DND-41 (cell line): Measurements from ENCODE around the gene CDK5.

Source experiments
- ATAC-seq: fragments of 200-7000 bp; cut with Tn5 transposase; 3 replicates; pipeline ENCODE4 v1.9.1; 2021; ENCODE audit warnings: low read depth; ENCODE audit not compliant: insufficient read depth
- DNase-seq: peaks from one replicate; pipeline ENCODE4 v3.0.0-alpha.2; 2020
- H2AFZ ChIP-seq: 2 replicates; pipeline ENCODE4 v1.6.0; 2012; ENCODE audit warnings: low read depth, low read length
- H3K27ac ChIP-seq: 2 replicates; pipeline ENCODE4 v1.5.1; 2012; ENCODE audit warnings: low read length, inconsistent platforms
- H3K27me3 ChIP-seq: fragments of 200-600 bp; sonication (generic); 2 replicates; pipeline ENCODE4 v1.6.0; 2012; ENCODE audit warnings: low read length, mild to moderate bottlenecking, inconsistent platforms; ENCODE audit not compliant: insufficient read depth, poor library complexity
- H3K36me3 ChIP-seq: 2 replicates; pipeline ENCODE4 v1.5.1; 2012; ENCODE audit warnings: low read length, inconsistent platforms; ENCODE audit not compliant: insufficient read depth
- H3K4me1 ChIP-seq: 2 replicates; pipeline ENCODE4 v1.5.1; 2012; ENCODE audit warnings: mild to moderate bottlenecking, low read length; ENCODE audit not compliant: insufficient read depth
- H3K4me2 ChIP-seq: 2 replicates; pipeline ENCODE4 v1.6.0; 2012; ENCODE audit warnings: mild to moderate bottlenecking, moderate library complexity, low read length, inconsistent platforms; ENCODE audit not compliant: insufficient read depth
- H3K4me3 ChIP-seq, 2 experiments: fragments of 200-600 bp in 1 of 2; shearing (Covaris generic) in 1 of 2; 2 replicates each; pipeline ENCODE4 v1.5.1; 2012 to 2016; ENCODE audit warnings: inconsistent platforms in 2 of 2, low read length in 2 of 2, mild to moderate bottlenecking in 2 of 2, low read depth in 1 of 2, moderate library complexity in 1 of 2
- H3K79me2 ChIP-seq: 2 replicates; pipeline ENCODE4 v1.6.0; 2012; ENCODE audit warnings: low read length, inconsistent platforms; ENCODE audit not compliant: insufficient read depth
- H3K9ac ChIP-seq: 2 replicates; pipeline ENCODE4 v1.6.0; 2012; ENCODE audit warnings: low read depth, mild to moderate bottlenecking, inconsistent platforms, low read length, moderate library complexity
- H3K9me3 ChIP-seq: 2 replicates; pipeline ENCODE4 v1.5.1; 2012; ENCODE audit warnings: low read length, moderate library complexity, mild to moderate bottlenecking, inconsistent platforms; ENCODE audit not compliant: insufficient read depth, severe bottlenecking
- H4K20me1 ChIP-seq: 2 replicates; pipeline ENCODE4 v1.6.0; 2012; ENCODE audit warnings: low read length; ENCODE audit not compliant: insufficient read depth
- EZH2 ChIP-seq: IDR thresholded peaks from 3 replicates; pipeline ENCODE4 v1.6.1; 2012; ENCODE audit warnings: borderline replicate concordance, low read depth, mild to moderate bottlenecking, moderate library complexity, low read length, inconsistent platforms; ENCODE audit not compliant: severe bottlenecking
- TF ChIP-seq, protein P1 (sequence below): IDR thresholded peaks from 2 replicates; pipeline ENCODE4 v1.5.1; 2012; ENCODE audit warnings: borderline replicate concordance, low read length, moderate library complexity, mild to moderate bottlenecking; ENCODE audit not compliant: poor library complexity, severe bottlenecking; ENCODE audit errors: extremely low read depth

Gene CDK5

DNA sequence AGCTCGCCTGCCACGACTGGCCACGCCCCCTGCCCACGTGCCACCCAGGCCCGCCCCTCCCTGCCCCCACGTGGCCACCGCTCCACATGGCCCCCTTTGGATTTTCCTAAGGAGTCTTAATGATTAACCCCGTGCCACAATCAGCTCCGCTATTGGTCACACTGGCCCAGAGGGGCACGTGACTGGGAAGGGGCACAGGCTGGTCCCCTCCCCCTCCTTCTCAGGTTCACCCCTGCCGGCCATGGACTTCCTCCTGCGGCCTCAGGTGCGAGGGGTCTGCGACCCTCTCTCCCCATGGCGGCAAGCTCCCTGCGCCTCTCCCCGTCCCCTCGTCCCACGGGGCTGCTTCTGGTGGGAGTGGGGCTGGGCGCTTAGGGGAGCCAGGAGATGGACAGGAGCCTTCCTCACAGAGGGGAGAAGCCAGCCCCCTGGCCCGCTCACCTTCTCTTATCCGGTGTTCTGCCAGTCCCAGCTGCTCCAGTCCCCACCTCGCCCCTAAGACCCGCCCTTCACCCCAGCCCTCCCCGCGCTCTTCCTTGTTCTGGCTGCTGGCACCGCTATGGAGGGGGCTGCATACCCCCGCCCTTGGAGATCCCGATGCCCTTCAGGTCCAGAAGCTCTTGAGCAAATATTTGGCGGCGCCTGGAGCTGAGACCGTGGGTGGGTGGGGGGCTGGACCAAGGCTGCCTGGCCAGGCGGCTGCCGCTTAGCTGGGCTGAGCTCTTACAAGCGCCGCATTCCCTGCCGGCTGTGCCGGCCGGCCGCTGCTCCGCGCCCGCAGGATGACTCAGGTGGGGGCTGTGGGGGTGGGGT, 4.9 kb upstream of the CDK5 start:
- H3K9ac ChIP-seq, result no peak overlapping the region
- DNase-seq (no peak), ATAC-seq (no peak)
- no peak overlapping the region for H3K4me2 ChIP-seq
- H3K36me3 ChIP-seq, result peaks cover 57% of the 10 kb centered on the region
- H3K27me3 ChIP-seq, result no peaks in the 10 kb centered on the region
- H3K79me2 ChIP-seq, result peaks cover 30% of the 10 kb centered on the region
- H3K4me3 ChIP-seq, result no peak overlapping the region
- H3K4me1 ChIP-seq, result peaks cover 40% of the 10 kb centered on the region
- H3K27ac ChIP-seq, result no peak overlapping the region
- TF ChIP-seq, protein P1, sequence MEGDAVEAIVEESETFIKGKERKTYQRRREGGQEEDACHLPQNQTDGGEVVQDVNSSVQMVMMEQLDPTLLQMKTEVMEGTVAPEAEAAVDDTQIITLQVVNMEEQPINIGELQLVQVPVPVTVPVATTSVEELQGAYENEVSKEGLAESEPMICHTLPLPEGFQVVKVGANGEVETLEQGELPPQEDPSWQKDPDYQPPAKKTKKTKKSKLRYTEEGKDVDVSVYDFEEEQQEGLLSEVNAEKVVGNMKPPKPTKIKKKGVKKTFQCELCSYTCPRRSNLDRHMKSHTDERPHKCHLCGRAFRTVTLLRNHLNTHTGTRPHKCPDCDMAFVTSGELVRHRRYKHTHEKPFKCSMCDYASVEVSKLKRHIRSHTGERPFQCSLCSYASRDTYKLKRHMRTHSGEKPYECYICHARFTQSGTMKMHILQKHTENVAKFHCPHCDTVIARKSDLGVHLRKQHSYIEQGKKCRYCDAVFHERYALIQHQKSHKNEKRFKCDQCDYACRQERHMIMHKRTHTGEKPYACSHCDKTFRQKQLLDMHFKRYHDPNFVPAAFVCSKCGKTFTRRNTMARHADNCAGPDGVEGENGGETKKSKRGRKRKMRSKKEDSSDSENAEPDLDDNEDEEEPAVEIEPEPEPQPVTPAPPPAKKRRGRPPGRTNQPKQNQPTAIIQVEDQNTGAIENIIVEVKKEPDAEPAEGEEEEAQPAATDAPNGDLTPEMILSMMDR, result no peak
- TF ChIP-seq EZH2, result no peak
- H2AFZ ChIP-seq, result no peak overlapping the region
- no peaks in the 10 kb centered on the region for H3K9me3 ChIP-seq
- peaks cover 37% of the 10 kb centered on the region for H4K20me1 ChIP-seq

DNA sequence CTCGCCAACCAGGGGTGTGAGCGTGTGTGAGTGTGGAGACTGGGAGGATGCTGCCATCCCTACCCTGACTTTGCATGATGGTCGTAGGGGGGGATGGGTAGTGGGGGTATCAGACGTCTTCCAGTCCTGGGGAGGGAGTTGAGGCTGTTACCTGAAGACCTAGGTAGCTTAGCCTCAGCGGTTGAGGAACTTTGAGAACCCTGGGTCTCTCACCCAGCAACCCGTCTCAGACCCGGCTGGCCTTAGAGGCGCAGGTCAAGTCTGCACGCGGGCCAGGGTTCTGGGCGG, 4.4 kb upstream of the CDK5 start:
- H3K4me2 ChIP-seq, result 0 out of 2 replicates have a peak overlapping the region, but pooled peaks have one; percentile 96
- no peak overlapping the region; the same call in 1 of the 2 replicates for H3K9ac ChIP-seq
- no peak overlapping the region for H2AFZ ChIP-seq
- no peak overlapping the region for H3K4me3 ChIP-seq
- peaks cover 44% of the 10 kb centered on the region for H3K4me1 ChIP-seq
- H3K27ac ChIP-seq, result no peak overlapping the region
- H4K20me1 ChIP-seq, result peaks cover 37% of the 10 kb centered on the region
- peaks cover 35% of the 10 kb centered on the region for H3K79me2 ChIP-seq
- TF ChIP-seq, protein P1, result no peak
- TF ChIP-seq EZH2, result no peak
- no peaks in the 10 kb centered on the region for H3K9me3 ChIP-seq
- H3K27me3 ChIP-seq, result no peaks in the 10 kb centered on the region
- H3K36me3 ChIP-seq, result peaks cover 52% of the 10 kb centered on the region
- DNase-seq, result no peak
- no peak for ATAC-seq

DNA sequence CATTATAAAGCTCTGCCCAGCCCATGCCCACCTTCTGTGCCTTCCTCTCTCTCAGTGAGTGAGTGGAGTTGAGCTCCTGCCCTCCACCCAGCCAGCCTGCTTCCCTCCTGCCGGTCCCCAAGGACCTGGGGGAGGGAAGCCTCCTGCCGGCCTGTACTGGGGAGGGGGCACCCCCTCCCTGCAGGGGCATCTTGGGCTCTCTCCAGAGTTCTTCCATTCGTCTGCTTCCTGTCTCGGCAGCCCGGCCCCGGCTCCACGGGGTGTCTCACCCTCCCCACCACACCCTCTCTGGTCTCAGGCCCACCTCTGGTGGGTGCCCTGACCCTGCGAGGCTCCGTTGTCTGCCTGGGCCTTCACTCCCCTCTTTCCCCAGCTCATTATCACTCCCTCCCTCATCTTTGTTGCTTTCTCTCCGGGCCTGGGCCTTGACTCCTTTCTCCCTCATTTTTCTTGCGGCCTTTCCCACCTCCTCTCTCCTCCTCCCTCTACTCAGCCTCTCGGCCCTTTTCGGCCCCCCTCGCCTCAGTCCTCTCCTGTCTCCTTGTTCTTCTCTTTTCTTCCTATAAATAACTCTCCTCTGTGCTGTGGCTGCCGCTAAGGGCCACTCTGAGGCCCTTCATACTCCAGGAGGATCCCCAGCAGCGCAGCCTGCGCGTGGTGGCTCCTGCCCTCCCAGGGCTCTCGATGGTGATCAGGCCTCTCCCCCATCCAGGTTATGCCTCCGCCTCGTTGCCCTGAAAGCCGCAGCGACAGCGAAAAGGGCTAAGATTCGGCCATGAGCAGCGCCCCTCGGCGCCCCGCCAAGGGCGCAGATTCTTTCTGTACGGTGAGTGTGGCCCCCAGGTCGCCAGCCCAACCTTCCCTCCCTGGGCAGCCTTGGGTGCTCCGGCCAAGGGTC, 3.8 kb upstream of the CDK5 start:
- Histone ChIP-seq H3K27me3 (no peaks in the 10 kb centered on the region), H3K9me3 (no peaks in the 10 kb centered on the region), H3K27ac (0 out of 2 replicates have a peak overlapping the region, but pooled peaks have one; percentile 18), H3K36me3 (peaks cover 46% of the 10 kb centered on the region), H3K79me2 (peaks cover 39% of the 10 kb centered on the region), H4K20me1 (peaks cover 37% of the 10 kb centered on the region), H3K9ac (peak overlapping the region; percentile 68; the same call in 1 of the 2 replicates), H3K4me3 (peak overlapping the region in 1 of 2 experiments; percentile 85; a peak in 1 of 4 replicates), H2AFZ (no peak overlapping the region), H3K4me1 (peaks cover 50% of the 10 kb centered on the region), H3K4me2 (peak overlapping the region; percentile 96)
- ATAC-seq (no peak), DNase-seq (no peak)
- TF ChIP-seq, protein P1, result no peak
- no peak for TF ChIP-seq EZH2
